HG03064 (cell line): Measurements from ENCODE around the gene SDK2.

ENCODE experiments used
- ATAC-seq: cut with Tn5 transposase; IDR thresholded peaks from one replicate; pipeline ENCODE4 v1.9.1; 2021; ENCODE audit warnings: low read depth; ENCODE audit not compliant: unreplicated experiment

Gene SDK2

DNA sequence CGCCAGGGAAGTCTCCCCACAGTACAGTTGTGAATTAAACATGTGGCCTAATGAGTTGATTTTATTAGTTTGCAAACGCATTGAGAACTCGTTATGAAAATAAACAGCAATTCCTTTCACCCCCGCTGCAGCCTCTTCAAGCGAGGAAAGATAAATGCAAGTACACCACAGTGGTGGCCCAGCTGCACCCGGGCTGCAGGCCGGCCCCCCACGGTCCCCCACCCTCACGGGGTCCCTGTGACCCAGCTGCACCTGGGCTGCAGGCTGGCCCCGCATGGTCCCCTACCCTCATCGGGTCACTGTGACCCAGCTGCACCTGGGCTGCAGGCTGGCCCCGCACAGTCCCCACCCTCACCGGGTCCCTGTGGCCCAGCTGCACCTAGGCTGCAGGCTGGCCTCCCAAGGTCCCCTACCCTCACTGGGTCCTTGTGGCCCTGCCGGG is 32.2 kb downstream of the SDK2 start:
- ATAC-seq, result no peak

DNA sequence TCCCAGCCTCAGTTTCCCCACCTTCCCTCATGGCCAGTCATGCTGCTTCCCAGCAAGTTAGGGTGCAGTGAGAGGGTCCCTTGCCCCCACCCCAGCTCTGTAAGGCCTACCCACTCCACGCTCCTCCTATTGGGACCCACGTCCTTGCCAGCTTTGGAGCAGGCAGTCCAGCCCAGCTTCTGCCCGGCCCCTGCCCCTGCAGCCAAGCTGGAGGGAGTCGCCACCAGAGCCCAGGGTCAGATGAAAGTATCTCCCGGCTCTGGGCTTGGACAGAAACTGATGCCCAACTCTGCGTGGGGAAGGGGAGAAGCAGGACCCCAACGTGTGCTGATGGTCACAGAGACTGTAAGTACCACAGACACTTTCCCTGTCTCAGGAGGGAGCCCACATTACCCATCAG is 32.6 kb downstream of the SDK2 start:
- ATAC-seq, result no peak

DNA sequence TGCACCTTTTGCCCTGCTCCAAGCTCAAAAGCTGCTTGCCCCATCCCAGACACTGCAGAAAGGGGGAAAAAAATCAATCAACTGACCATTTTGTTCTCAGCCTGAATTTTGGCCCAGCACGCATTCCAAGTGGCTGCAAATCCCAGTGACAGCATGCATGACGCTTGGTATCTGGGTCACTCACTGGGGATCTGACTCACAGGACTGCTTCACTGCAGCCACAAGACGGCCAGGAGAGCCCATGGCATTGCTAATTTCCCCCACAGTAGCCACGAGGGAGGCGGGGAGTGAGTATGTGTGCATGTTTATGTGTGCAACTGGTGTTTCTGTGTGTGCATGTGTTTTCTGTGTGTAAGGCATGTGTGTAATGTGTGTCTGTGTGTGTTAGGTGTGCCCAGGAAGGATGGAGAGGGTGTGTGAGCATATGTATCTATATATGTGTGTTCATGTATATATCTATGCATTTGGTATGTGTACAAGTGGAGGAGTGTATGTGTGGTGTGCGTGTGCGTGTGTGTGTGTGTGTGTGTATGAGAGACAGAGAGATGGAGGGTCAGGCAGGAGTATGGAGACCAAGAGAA is 33.8 kb downstream of the SDK2 start:
- no peak for ATAC-seq

DNA sequence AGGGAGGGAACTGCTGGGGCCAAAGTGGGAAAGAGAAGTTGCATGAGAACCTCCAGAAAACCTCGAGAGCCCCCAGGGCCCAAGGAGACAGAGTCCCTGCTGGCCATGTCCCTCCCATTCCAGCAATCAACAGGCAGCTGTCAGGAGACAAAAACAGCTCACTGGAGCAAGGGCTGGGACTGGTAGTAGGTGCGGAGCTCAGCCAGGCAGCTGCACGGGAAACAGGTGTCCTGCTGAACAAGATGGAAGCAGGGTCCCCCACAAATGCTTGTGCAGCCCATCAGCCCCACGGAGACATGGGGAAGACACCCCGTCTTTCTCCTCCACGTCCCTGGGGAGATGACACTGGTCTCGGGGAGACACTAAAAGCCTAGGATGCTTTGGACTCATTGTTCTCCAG is 34.5 kb downstream of the SDK2 start:
- ATAC-seq, result no peak

DNA sequence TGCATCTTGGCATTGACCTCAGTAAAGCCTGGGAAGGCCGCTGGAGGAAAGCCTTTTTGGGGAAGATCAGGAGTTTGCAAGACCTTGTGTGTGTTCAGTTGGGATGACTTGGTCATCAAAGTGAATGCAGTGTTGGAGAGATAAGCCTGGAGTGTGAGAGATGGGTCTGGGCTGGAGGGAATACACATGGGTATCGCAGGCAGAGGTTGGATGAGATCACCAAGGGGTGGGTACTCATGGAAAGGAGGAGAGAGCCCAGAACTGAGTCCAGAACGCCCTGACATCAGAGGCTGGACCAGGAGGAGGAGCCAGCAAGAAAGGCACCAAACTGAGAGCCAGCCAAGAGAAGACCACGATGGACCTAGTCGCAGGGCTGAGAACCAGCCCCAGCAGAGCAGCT is 35.2 kb downstream of the SDK2 start:
- ATAC-seq, result no peak

DNA sequence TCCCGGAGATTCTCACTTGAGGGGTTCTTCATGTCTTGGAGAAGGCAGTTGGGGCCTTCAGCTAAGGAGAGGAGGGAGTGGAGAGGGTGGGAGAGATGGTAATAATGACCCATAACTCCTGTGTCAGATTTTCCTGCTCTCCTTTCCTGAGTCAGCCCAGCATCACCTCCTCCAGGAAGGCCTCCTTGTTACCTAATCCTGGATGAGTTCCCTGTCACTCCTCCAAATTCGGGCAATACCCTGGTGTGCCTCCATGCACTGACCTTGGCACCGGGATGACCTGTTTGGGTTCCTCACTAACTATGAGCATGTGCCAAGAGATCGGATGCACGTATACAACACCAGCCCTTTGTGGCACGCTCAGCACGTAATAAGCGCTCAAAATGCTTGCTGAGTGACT is 38.8 kb downstream of the SDK2 start:
- ATAC-seq, result no peak

DNA sequence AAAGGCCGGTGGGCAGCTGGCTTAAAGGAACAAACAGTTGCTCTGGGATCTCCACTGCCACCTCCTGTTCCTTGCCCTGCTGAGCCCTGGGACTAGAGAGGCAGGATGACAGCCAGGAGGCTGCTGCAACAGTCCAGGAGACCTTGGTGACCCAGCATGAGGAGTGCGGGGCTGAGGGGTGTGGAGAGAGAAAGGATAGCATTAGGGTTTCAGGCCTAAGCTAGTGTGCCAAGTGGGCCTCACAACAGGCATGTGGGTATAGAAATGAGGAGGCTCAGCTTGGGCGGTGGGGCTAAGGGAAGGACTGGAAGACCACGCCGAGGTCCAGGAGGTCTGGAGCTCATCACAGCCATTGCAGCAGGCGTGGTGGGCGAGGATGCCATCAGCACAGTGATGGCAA is 39.8 kb downstream of the SDK2 start:
- no peak for ATAC-seq

DNA sequence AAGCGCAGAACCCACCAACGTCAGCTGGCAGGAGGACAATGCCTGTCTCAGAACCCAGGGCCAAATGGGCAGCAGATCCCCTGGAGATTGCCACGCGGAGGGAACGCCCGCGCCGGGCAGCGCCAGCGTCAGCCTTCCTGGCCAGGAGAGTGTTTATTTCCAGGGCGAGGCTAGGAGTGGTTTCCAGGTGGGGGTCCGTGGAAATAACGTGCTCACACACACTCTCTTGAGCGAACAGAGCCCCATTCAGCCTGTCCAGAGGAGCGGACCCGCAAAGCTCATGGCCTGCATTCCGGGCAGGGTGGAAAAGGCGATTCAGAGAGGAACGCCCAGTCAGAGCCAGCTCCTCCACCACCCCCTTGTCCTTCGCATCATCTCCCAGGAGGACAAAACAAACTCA is 40.3 kb downstream of the SDK2 start:
- ATAC-seq, result no peak

DNA sequence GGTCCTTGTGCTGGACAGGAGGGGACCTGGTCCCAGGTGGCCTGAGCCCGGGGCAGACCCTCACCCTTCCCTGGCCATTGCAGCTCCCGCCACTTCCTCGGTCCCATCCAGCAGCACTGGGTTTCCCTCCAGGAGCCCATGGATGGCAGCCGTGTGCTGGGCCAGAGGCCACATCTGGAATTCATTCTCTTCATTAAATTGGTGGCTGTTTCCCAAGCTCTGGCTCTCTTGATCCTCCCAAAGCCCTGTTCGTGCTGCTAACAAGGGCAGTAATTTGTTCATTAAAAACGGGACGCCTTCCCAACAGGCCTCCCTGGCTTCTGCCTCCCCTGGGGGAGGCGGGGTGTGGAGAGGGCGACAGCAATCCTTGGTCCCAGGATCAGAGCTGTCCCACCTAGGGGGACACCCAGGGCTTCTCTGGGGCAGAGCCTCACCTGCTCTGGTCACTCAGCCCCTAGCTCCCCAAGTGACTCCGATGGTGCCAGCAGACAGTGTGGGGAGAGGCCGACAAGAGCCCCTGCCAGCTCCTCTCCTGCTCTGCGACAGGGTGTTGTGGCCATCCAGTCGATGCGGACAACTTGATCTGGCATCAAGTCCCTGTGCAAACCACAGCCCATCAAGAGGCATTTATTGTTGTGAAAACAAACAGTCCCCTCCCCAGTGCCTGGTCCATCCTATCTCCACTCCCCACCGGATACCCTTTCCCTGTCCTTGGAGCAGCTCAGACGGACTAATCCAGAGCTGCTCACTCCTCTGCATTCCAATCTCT is 44.0 kb downstream of the SDK2 start:
- ATAC-seq, result no peak

DNA sequence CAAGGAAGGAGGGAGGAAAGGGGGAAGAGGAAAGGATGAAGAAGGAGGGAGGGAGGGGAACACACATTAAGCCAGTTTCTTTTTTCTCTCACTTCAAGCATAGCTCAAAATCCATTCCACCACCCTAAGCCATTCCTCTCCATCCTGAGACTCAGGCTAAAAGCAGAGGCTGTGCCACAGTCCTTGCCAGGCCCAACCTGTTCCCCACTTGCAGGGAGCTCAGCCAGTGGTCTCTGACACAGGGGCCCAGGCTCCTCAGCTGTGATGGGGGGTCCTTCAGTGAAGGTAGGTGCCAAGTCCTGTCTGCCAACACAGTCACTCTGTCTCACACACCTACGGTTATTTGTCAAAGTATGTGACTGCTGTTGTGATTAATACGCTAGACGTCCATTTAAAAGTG is 44.6 kb downstream of the SDK2 start:
- no peak for ATAC-seq

DNA sequence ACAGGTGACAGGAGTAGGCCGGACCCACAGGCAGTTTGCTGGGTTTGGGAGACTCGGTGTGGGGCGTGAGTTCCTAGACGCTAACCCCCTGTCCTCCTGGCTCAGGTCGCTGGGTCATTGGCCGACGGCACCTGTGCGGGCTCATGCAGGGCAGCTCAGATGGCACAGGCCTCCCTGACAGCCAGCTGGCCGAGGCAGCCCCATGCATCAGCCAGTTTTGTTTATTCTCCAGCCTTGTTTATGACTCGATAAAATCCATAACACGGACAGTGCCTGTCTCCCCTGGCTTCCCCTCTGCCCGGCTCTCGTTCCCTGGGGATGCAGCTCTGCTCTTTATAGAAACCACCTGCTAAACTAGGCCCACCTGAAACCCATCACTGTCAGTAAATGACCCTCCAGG is 46.0 kb downstream of the SDK2 start:
- ATAC-seq, result no peak

DNA sequence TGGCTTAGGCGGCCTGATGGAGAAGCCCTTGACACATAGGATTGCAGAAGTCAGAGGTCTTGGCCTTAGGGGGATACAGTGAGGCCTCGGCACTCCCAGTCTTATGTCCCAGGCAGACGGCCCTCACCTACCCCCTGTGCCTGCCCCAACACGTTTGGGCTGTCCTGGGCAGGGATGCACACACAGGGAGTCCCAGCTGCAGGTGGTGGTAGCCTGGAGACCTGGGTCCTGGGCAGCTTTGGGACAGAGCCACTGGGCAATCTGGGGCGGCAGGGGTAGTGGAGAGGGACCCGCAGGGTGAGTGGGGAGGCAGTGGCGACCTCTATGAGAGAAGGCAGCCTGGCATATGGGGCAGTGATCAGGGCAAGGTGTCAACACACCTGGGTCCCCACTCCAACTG is 48.3 kb downstream of the SDK2 start:
- ATAC-seq, result no peak

DNA sequence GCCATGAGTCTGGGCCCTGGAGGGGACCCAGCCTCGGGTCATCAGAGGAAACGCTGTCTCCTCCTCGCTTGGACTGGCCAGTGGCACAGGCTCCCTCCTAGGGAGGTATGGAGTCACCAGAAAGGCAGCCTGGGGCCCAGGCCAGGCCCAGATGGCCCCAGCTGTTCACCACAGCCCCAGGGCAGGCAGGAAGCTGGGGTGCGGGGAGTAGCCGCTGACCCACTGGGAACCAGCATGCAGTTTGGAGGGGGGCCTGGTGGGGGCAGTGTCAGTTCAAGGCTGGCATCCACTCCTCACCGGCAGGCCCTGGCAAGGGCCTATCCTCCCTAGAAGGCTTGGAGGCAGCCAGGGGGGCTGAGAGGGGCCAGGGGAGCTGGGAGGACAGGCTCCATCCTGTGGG is 48.8 kb downstream of the SDK2 start:
- ATAC-seq, result no peak

DNA sequence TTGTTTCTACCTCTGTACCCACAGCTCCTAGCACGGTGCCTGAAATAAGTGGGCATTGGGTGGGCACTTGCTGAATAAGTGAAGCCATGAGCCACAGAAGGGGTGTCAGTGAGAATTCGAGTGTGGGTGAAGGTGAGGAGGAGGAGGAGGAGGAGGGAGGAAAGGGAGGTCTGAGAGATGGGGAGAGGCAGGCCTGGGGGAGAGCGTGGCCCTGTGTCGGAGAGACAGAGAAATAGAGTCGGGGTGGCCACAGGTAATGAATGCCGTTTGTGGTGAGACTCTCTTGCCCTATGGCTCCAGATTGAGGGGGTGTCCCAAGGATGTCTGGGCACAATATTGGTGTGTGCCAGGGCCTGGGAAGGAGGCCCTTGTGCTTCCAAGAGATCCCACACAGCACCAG is 49.2 kb downstream of the SDK2 start:
- ATAC-seq, result no peak

DNA sequence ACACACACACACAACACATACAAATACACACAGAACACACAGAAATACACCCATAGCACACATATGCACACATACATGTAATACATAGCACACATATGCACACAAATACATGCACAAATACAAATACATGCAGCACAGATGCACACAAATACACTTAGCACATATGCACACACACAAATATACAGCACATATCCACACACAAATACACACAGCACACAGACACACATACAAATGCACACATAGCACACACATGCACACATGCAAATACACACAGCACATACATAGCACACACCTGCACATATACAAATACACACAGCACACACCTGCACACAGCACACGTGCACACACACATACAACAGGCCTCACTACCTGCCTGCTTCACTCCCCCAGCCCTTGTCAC is 49.6 kb downstream of the SDK2 start:
- no peak for ATAC-seq

DNA sequence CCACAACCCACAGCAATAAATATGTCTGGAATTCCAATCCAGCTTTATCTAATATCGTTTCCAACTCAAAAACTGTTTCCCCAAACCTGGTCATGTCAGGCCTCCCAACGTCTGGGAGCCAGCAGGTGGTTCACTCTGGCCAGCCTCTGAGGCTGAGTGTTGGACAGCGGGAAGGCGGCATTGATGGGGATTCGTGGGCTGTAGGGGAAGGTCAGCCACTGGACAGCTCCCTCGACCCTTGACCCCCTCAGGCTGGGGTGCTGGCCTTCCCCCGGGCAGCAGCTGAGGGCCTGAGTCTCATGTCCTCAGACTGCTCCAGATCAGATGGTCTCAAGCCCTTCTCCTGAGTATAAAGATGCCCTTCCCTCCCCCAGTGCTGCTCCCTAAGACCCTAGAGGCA is 50.2 kb downstream of the SDK2 start:
- ATAC-seq, result no peak

DNA sequence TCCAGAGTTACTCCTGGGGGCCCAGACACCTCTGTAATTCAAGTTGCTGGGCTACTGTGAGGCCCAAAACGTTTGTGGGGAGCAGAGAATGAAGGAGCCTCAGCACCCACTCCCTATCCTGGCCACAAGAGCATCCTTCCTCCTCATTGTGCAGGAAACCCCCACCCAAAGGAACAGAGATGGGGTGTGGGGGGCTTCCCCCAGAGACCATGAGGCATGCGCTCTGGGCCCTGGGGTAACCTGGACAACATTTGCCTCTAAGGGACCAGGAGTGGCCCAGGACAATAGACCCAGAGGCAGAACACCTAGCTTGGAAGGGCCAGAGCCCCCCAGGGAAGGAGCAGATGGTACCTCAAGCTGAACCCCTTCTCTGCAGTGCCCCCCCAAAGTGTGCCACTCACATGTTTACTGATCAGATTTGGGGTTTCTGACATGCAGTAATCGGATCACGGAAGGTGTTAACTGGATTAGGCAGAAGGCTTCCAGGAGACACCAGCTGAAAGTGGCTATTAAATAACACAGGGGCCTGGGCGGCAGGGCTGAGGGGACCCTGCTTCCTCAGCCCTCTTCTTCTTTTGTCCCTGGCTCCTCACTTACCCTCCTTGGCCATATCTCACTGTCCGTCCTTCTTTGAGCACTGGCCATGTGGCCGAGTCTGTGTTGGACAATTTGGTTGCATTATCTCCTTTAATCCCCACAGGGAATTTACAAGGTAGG is 50.8 kb downstream of the SDK2 start:
- ATAC-seq, result no peak

DNA sequence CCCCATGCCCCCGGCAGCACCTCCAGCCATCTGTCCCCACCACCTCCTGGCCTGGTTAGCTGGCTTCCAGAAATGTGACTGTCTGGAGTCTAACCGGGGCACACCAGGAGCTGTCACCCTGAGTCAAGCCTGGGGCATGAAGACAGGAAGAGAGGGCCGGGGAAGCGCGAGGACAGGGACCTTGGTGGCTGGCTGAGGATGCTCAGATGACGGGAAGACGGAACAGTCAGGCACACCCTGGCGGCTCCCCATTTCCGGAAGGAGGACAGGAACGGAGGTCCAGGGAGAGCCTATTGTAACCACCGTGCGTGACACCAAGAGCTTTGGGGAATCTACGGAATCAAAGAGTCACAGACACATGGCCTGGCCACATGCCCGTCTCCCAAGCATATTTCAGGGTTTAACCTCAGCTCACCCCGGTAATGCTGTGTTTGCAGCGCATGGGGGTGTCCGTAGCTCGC is 51.7 kb downstream of the SDK2 start:
- no peak for ATAC-seq

DNA sequence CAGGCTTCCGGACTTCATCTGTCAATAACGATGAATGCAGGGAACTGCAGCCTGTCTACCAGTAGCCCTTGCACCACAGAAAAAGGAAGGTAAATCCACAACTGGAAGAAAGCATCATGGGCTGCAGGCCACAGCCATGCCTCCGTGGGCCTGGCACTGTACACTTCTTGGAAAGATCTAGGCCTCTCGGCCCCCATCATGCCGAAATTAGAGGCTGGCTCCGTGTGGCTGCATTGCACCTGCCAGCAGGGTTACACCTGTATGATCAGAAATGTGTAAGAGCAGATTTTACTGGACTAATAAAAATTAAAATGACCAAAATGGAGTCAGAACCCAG is 52.2 kb downstream of the SDK2 start:
- no peak for ATAC-seq

DNA sequence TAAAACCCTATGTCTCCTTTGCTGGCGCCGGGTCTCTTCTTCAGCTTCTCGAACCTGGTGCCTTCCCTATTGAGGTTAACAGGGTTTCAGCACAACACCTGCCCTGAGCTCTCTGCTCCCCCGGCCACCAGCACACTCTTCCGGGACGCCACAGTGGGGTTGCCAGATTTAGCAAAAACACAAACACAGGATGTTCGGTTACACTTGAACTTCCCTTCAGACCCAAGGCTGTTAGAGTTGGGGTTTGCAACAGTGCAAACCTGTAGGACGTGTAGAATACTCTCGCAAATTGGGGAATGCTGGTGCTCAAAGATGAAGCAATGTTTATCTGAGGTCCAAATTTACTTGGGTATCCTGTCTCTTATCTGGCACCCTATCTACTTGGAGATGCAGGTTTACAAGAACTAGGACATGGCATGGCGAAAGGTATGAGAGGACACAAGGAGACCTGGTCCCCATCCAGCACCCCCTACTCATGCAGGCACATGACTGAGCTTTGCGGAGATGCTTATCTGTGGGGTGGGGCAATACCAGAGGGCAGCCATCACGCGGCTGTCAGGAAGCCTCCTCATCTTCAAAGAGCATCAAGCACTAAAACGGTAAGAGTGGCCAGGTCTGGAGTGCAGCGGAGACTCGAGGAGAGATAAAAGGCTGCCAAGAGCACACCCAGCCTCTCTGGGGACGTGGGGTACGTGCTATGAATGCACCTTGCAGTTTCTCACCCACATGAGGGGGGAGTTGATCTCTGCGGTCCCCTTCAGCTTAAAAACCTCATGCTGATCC is 52.8 kb downstream of the SDK2 start:
- ATAC-seq, result peak; percentile 78

DNA sequence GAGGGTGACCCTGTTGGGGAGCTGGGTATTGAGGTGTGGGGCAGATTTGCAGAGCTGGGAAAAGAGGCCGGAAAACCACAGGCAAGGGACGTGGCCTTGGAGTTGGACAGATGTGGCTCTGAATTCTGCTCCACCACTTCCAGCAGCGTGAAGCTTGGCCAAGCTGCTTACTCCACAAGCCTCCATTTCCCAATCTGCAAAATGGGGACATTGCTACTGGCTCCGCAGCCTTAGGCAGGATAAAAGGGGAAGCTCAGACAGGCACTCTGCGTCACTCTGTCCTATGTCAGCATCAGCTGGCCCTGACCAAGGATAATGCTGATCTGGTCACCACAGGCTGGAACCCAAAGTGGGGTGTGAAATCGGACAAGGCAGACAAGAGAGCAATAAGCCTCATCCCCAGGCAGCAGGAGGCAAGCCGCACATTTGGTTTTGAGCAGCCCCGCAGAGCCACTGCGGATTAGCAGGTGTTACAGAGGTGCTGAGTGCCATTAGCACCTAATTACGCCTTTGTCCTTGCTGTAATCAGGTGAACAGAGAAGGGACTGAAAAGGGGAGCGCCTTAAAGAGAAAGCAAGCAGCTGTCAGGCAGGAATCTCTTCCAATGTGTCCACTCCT is 54.8 kb downstream of the SDK2 start:
- ATAC-seq, result no peak
